Activated naive CD4-positive, alpha-beta T cell treated with Interleukin-2 at 50 U/mL for 16 hours (primary cell): ENCODE data around the gene MED12L.

ENCODE experiments used
- DNase-seq: peaks from one replicate; pipeline ENCODE4 v3.0.0-alpha.2; 2020

The MED12L gene

GRCh38 chr3:151479452-151479851, 394.0 kb downstream of the MED12L start:
- no peak for DNase-seq

GRCh38 chr3:151480492-151480891, 395.0 kb downstream of the MED12L start:
- no peak for DNase-seq

GRCh38 chr3:151483488-151483887, 398.0 kb downstream of the MED12L start:
- DNase-seq, result no peak

- no peak for DNase-seq
Observed at GRCh38 chr3:151483961-151484520, 398.6 kb downstream of the MED12L start.
